H9 (cell line): ENCODE results near the gene PROX2. TPM values are rescaled to one million over a fixed set of nuclear protein-coding genes. Genes with fewer than 3 reads are reported as not detected.

ENCODE experiments used
- DNase-seq: peaks from one replicate; pipeline ENCODE4 v3.0.0-alpha.2; 2017
- H2AFZ ChIP-seq: one replicate; pipeline ENCODE4 v1.6.1; 2013; ENCODE audit warnings: mild to moderate bottlenecking, low read length, control low read depth, moderate library complexity
- H2AK5ac ChIP-seq: 2 replicates; pipeline ENCODE4 v1.6.1; 2013; ENCODE audit warnings: low read length, control low read depth, mixed read lengths; ENCODE audit not compliant: insufficient read length
- H2BK120ac ChIP-seq: one replicate; pipeline ENCODE4 v1.6.1; 2013; ENCODE audit warnings: low read depth, mild to moderate bottlenecking, low read length, control low read depth, inconsistent platforms; ENCODE audit not compliant: poor library complexity, severe bottlenecking
- H2BK12ac ChIP-seq: 2 replicates; pipeline ENCODE4 v1.6.1; 2013; ENCODE audit warnings: low read length, control low read depth, mixed read lengths, low read depth; ENCODE audit not compliant: insufficient read length
- H2BK15ac ChIP-seq: 2 replicates; pipeline ENCODE4 v1.6.1; 2013; ENCODE audit warnings: low read depth, low read length, control low read depth
- H2BK20ac ChIP-seq: one replicate; pipeline ENCODE4 v1.6.1; 2013; ENCODE audit warnings: low read depth, mild to moderate bottlenecking, low read length, control low read depth, inconsistent platforms; ENCODE audit not compliant: poor library complexity, severe bottlenecking
- H2BK5ac ChIP-seq: 2 replicates; pipeline ENCODE4 v1.6.1; 2013; ENCODE audit warnings: low read length, control low read depth, mixed read lengths; ENCODE audit not compliant: insufficient read length
- H3K14ac ChIP-seq: 2 replicates; pipeline ENCODE4 v1.6.1; 2013; ENCODE audit warnings: low read length, control low read depth; ENCODE audit not compliant: insufficient read depth
- H3K18ac ChIP-seq: 2 replicates; pipeline ENCODE4 v1.6.1; 2013; ENCODE audit warnings: low read depth, mild to moderate bottlenecking, mixed read lengths, low read length, control low read depth; ENCODE audit not compliant: insufficient read length
- H3K23ac ChIP-seq: 2 replicates; pipeline ENCODE4 v1.6.1; 2013; ENCODE audit warnings: low read length, control low read depth, mixed read lengths, low read depth; ENCODE audit not compliant: insufficient read length
- H3K23me2 ChIP-seq: 2 replicates; pipeline ENCODE4 v1.6.1; 2013; ENCODE audit warnings: low read depth, mild to moderate bottlenecking, mixed read lengths, low read length, control low read depth; ENCODE audit not compliant: insufficient read length, poor library complexity, severe bottlenecking
- H3K27ac ChIP-seq: 2 replicates; pipeline ENCODE4 v1.5.1; 2013; ENCODE audit warnings: low read length, control low read depth, mixed read lengths, low read depth; ENCODE audit not compliant: insufficient read length
- H3K27me3 ChIP-seq: 2 replicates; pipeline ENCODE4 v1.6.1; 2013; ENCODE audit warnings: low read length, control low read depth, inconsistent platforms; ENCODE audit not compliant: insufficient read depth
- H3K4ac ChIP-seq: 2 replicates; pipeline ENCODE4 v1.6.1; 2013; ENCODE audit warnings: low read depth, mild to moderate bottlenecking, control low read depth, inconsistent platforms, low read length, moderate library complexity
- H3K4me1 ChIP-seq: 2 replicates; pipeline ENCODE4 v1.6.1; 2013; ENCODE audit warnings: low read length, control low read depth, inconsistent platforms; ENCODE audit not compliant: insufficient read depth
- H3K4me2 ChIP-seq: 2 replicates; pipeline ENCODE4 v1.6.1; 2013; ENCODE audit warnings: low read length, control low read depth, mixed read lengths; ENCODE audit not compliant: insufficient read length, insufficient read depth
- H3K56ac ChIP-seq: 2 replicates; pipeline ENCODE4 v1.6.1; 2013; ENCODE audit warnings: low read depth, mild to moderate bottlenecking, mixed read lengths, low read length, control low read depth; ENCODE audit not compliant: insufficient read length
- H3K79me1 ChIP-seq: 2 replicates; pipeline ENCODE4 v1.6.1; 2013; ENCODE audit warnings: low read depth, mild to moderate bottlenecking, moderate library complexity, low read length, control low read depth, inconsistent platforms; ENCODE audit not compliant: insufficient read depth, poor library complexity, severe bottlenecking
- H3K79me2 ChIP-seq: 2 replicates; pipeline ENCODE4 v1.6.1; 2013; ENCODE audit warnings: low read length, control low read depth, inconsistent platforms; ENCODE audit not compliant: insufficient read depth
- H3K9ac ChIP-seq: 2 replicates; pipeline ENCODE4 v1.6.1; 2013; ENCODE audit warnings: low read length, control low read depth, mixed read lengths; ENCODE audit not compliant: insufficient read length; ENCODE audit errors: extremely low read depth
- H3K9me3 ChIP-seq: one replicate; pipeline ENCODE4 v1.6.1; 2013; ENCODE audit warnings: low read depth, low read length, inconsistent platforms; ENCODE audit not compliant: control insufficient read depth
- H3T11ph ChIP-seq: one replicate; pipeline ENCODE4 v1.6.1; 2013; ENCODE audit warnings: mild to moderate bottlenecking, low read length, control low read depth, inconsistent platforms
- H4K20me1 ChIP-seq: one replicate; pipeline ENCODE4 v1.6.1; 2013; ENCODE audit not compliant: control insufficient read depth, insufficient read length, insufficient read depth
- H4K5ac ChIP-seq: 2 replicates; pipeline ENCODE4 v1.6.1; 2013; ENCODE audit warnings: low read depth, mild to moderate bottlenecking, mixed read lengths, low read length, control low read depth; ENCODE audit not compliant: insufficient read length
- H4K8ac ChIP-seq: replicated peaks from 2 replicates; pipeline ENCODE4 v1.6.1; 2013; ENCODE audit warnings: low read length, control low read depth, mixed read lengths, low read depth; ENCODE audit not compliant: insufficient read length
- H4K91ac ChIP-seq: 2 replicates; pipeline ENCODE4 v1.6.1; 2013; ENCODE audit warnings: low read depth, mild to moderate bottlenecking, moderate library complexity, mixed read lengths, low read length, control low read depth; ENCODE audit not compliant: insufficient read length
- H3K27ac Mint-ChIP-seq, 3 experiments: 2 replicates in 2 of 3; 3 replicates in 1 of 3; pipeline ENCODE4 v1.8.0; 2020 to 2021; ENCODE audit warnings: mixed read lengths in 3 of 3, mild to moderate bottlenecking in 1 of 3, moderate library complexity in 1 of 3
- H3K27me3 Mint-ChIP-seq: 2 replicates; pipeline ENCODE4 v1.8.0; 2021; ENCODE audit warnings: low read depth, mild to moderate bottlenecking, moderate library complexity, mixed read lengths
- H3K36me3 Mint-ChIP-seq, 3 experiments: 2 replicates in 2 of 3; 3 replicates in 1 of 3; pipeline ENCODE4 v1.8.0; 2020 to 2021; ENCODE audit warnings: low read depth in 3 of 3, mixed read lengths in 3 of 3; ENCODE audit not compliant: insufficient read depth in 1 of 3
- H3K4me1 Mint-ChIP-seq, 2 experiments: 2 replicates each; pipeline ENCODE4 v1.8.0; 2020; ENCODE audit warnings: mixed read lengths in 2 of 2
- H3K4me3 Mint-ChIP-seq, 2 experiments: 2 replicates in 1 of 2; 3 replicates in 1 of 2; pipeline ENCODE4 v1.8.0; 2020 to 2021; ENCODE audit warnings: mild to moderate bottlenecking in 2 of 2, mixed read lengths in 2 of 2, moderate library complexity in 1 of 2
- H3K9me3 Mint-ChIP-seq, 2 experiments: 2 replicates in 1 of 2; 3 replicates in 1 of 2; pipeline ENCODE4 v1.8.0; 2020; ENCODE audit warnings: mild to moderate bottlenecking in 2 of 2, mixed read lengths in 2 of 2, moderate library complexity in 1 of 2
- CTCF ChIP-seq: fragments of 200-600 bp; sonication (generic); conservative IDR thresholded peaks from 3 replicates; pipeline ENCODE4 v1.8.0; 2021; ENCODE audit warnings: antibody characterized with exemption, mild to moderate bottlenecking
- WGBS: extraction: QIAGEN DNeasy Blood & Tissue Kit; methylation state at CpG from one replicate; pipeline ENCODE4 v1.1.7; 2013; ENCODE audit warnings: missing lambda C conversion rate, low lambda C conversion rate, mixed read lengths; ENCODE audit not compliant: insufficient read length; ENCODE audit errors: extremely low coverage; 5-methylcytosine and 5-hydroxymethylcytosine counted together
- total RNA-seq: library from RNA; stranded (reverse); gene quantifications from 2 replicates; pipeline ENCODE4 v1.2.1, GENCODE V29; 2021

The PROX2 gene
- total RNA-seq, 1 experiment from 2014 or later: not detected

- H3K23ac ChIP-seq: no peak overlapping the region
- H2BK15ac ChIP-seq: no peak overlapping the region
- no peak for DNase-seq
- H4K8ac ChIP-seq: no peak overlapping the region
- H3K9ac ChIP-seq: no peak overlapping the region
- H3K4me1 ChIP-seq: no peaks in the 10 kb centered on the region
- no peak overlapping the region for H2AFZ ChIP-seq
- H3K27me3 Mint-ChIP-seq: no peaks in the 10 kb centered on the region; the same call in 1 of the 2 replicates
- H3K23me2 ChIP-seq: no peaks in the 10 kb centered on the region
- no peak for TF ChIP-seq CTCF
- H2BK5ac ChIP-seq: no peak overlapping the region
- H2BK12ac ChIP-seq: no peak overlapping the region
- H3K9me3 Mint-ChIP-seq: no peaks in the 10 kb centered on the region
- no peaks in the 10 kb centered on the region for H3K9me3 ChIP-seq
- no peak overlapping the region for H4K5ac ChIP-seq
- no peak overlapping the region for H3K4me2 ChIP-seq
- H3K4me1 Mint-ChIP-seq: no peaks in the 10 kb centered on the region
- H3T11ph ChIP-seq: no peak overlapping the region
- no peaks in the 10 kb centered on the region for H3K27me3 ChIP-seq
- no peak overlapping the region for H2BK120ac ChIP-seq
- no peaks in the 10 kb centered on the region for H3K79me2 ChIP-seq
- no peak overlapping the region for H3K4me3 Mint-ChIP-seq
- H2BK20ac ChIP-seq: no peak overlapping the region
- no peak overlapping the region for H3K27ac ChIP-seq
- H3K18ac ChIP-seq: no peak overlapping the region
- H3K36me3 Mint-ChIP-seq: no peaks in the 10 kb centered on the region
- H2AK5ac ChIP-seq: no peak overlapping the region
- no peak overlapping the region for H4K91ac ChIP-seq
- H3K79me1 ChIP-seq: no peaks in the 10 kb centered on the region
- no peaks in the 10 kb centered on the region for H4K20me1 ChIP-seq
- no CpG with 5 or more reads among the region's 4 CpGs for WGBS
- no peak overlapping the region for H3K14ac ChIP-seq
- no peak overlapping the region for H3K27ac Mint-ChIP-seq
- no peak overlapping the region for H3K4ac ChIP-seq
- H3K56ac ChIP-seq: no peak overlapping the region
Measured at GRCh38 chr14:74855945-74856344, 20.0 kb downstream of the PROX2 start.
